ENCODE results near the gene CP.

GRCh38 chr3:149217347-149217746 lies 4.3 kb downstream of the CP start:
- TF ChIP-seq FOXK2 (IDR thresholded peaks at IDR 0.05) (no peak), ELF4 (IDR thresholded peaks at IDR 0.05) (no peak), SP1 (IDR thresholded peaks at IDR 0.05) (no peak), BHLHE40 (IDR thresholded peaks at IDR 0.05; ENCODE audit: borderline replicate concordance) (no peak), FOXM1 (IDR thresholded peaks at IDR 0.05; ENCODE audit: borderline replicate concordance) (no peak), FOXA1 (IDR thresholded peaks at IDR 0.05) (no peak), TARDBP (IDR thresholded peaks at IDR 0.05) (no peak)

All from HEK293T (cell line).